Astrocyte (in vitro differentiated cells and primary cell): ENCODE results near the gene MED22. TPM values are rescaled to one million over a fixed set of nuclear protein-coding genes. Genes with fewer than 3 reads are reported as not detected.

Experiments
- DNase-seq: peaks from one replicate; pipeline ENCODE4 v3.0.0-alpha.2; 2010; ENCODE audit warnings: low read depth
- FAIRE-seq: peaks from 2 replicates; lab custom pipeline; 2011; peaks lifted over from hg19 to GRCh38; lab: Jason Lieb, UNC
- H2AFZ ChIP-seq: 2 replicates; pipeline ENCODE4 v1.6.0; 2012; ENCODE audit warnings: low read depth, low read length, inconsistent platforms
- H3K27ac ChIP-seq: 2 replicates; pipeline ENCODE4 v1.5.1; 2011; ENCODE audit warnings: low read depth, low read length, inconsistent platforms
- H3K27me3 ChIP-seq: 2 replicates; pipeline ENCODE4 v1.6.0; 2011; ENCODE audit warnings: low read length, inconsistent platforms; ENCODE audit not compliant: insufficient read depth
- H3K36me3 ChIP-seq: 2 replicates; pipeline ENCODE4 v1.5.1; 2011; ENCODE audit warnings: low read length, inconsistent platforms; ENCODE audit not compliant: insufficient read depth
- H3K4me1 ChIP-seq: 2 replicates; pipeline ENCODE4 v1.5.1; 2011; ENCODE audit warnings: low read length, inconsistent platforms; ENCODE audit not compliant: insufficient read depth
- H3K4me2 ChIP-seq: 2 replicates; pipeline ENCODE4 v1.6.0; 2012; ENCODE audit warnings: low read length, inconsistent platforms
- H3K4me3 ChIP-seq: 2 replicates; pipeline ENCODE4 v1.5.1; 2011; ENCODE audit warnings: low read depth, mild to moderate bottlenecking, low read length, inconsistent platforms; ENCODE audit not compliant: insufficient read depth
- H3K79me2 ChIP-seq: 2 replicates; pipeline ENCODE4 v1.6.0; 2012; ENCODE audit warnings: mild to moderate bottlenecking, low read length, inconsistent platforms; ENCODE audit not compliant: insufficient read depth
- H3K9ac ChIP-seq: 2 replicates; pipeline ENCODE4 v1.6.0; 2012; ENCODE audit warnings: mild to moderate bottlenecking, low read length, inconsistent platforms
- H3K9me3 ChIP-seq: 2 replicates; pipeline ENCODE4 v1.5.1; 2012; ENCODE audit warnings: low read depth, mild to moderate bottlenecking, low read length, inconsistent platforms; ENCODE audit not compliant: insufficient read depth
- H4K20me1 ChIP-seq: 2 replicates; pipeline ENCODE4 v1.6.0; 2012; ENCODE audit warnings: low read length, inconsistent platforms; ENCODE audit not compliant: insufficient read depth
- H3K27ac Mint-ChIP-seq: one replicate; pipeline ENCODE4 v1.8.0; 2021; ENCODE audit warnings: mild to moderate bottlenecking, mixed read lengths; ENCODE audit not compliant: unreplicated experiment
- H3K27me3 Mint-ChIP-seq: one replicate; pipeline ENCODE4 v1.8.0; 2021; ENCODE audit warnings: low read depth, mixed read lengths; ENCODE audit not compliant: unreplicated experiment
- H3K36me3 Mint-ChIP-seq: one replicate; pipeline ENCODE4 v1.8.0; 2021; ENCODE audit warnings: low read depth, mixed read lengths; ENCODE audit not compliant: unreplicated experiment
- H3K4me1 Mint-ChIP-seq: one replicate; pipeline ENCODE4 v1.8.0; 2021; ENCODE audit warnings: low read depth, mixed read lengths; ENCODE audit not compliant: unreplicated experiment
- H3K4me3 Mint-ChIP-seq: one replicate; pipeline ENCODE4 v1.8.0; 2021; ENCODE audit warnings: mild to moderate bottlenecking, moderate library complexity, mixed read lengths; ENCODE audit not compliant: unreplicated experiment
- H3K9me3 Mint-ChIP-seq: one replicate; pipeline ENCODE4 v1.8.0; 2021; ENCODE audit warnings: mild to moderate bottlenecking, mixed read lengths; ENCODE audit not compliant: unreplicated experiment
- EZH2 ChIP-seq: IDR thresholded peaks from 2 replicates; pipeline ENCODE4 v1.6.1; 2012; ENCODE audit warnings: mild to moderate bottlenecking, low read length, inconsistent platforms; ENCODE audit not compliant: insufficient read depth
- total RNA-seq: library from RNA; stranded (reverse); gene quantifications from 2 replicates; pipeline ENCODE4 v1.2.1, GENCODE V29; 2021
- TF ChIP-seq, protein P1 (sequence below): IDR thresholded peaks from 2 replicates; pipeline ENCODE4 v1.5.1; 2011; ENCODE audit warnings: low read depth, mild to moderate bottlenecking, inconsistent platforms, low read length, moderate library complexity; ENCODE audit not compliant: insufficient read depth

The MED22 gene
- total RNA-seq, 1 donor from 2014 or later: 28.8 TPM

DNA sequence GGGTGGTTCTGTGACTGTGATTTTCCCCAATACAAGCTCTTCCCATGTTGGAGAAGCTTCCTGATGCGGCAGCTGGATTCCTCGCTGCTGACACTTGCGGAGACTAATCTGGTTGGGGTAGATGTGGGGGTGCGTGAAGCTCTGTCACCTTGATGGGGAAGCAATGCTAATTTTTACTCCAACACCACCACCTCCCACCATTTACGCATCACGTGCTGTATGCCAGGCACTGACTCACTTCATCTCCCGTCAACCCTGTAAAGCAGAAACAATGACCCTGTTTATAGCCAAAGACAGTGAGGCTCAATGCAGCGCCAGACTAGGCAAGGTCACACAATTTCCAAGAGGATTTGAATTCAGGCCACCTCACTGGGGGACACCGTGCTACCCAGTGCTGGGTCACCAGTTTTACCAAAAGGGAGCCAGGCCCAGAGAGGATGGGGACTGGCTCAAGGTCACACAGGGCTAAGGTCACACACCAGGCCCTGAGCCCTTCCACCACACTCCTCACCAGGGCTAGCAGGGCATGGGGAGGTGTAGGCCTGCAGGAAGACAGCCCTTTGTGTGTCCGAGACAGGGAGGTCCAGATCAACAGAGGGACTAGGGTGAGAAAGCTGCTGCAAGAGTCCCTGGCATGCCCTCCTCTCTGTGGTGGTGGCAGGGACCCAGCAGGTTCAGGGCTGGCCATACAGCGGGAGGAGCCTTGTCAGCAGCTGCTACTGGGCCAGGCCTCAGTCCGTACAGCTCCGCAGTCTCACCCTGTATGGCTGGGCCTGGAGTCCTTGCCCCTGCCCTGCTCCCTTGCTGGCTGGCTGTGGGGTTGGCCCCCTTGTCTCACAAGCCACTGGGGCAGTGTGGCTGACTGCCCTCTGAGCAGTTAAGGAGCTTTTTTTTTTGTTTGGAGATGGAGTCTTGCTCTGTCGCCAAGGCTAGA lies 31.5 kb upstream of the MED22 start:
- Histone ChIP-seq H3K9me3 (peaks cover 5% of the 10 kb centered on the region), H3K79me2 (peaks cover 15% of the 10 kb centered on the region), H4K20me1 (peaks cover 9% of the 10 kb centered on the region), H3K4me3 (no peak overlapping the region), H3K4me2 (no peak overlapping the region), H3K4me1 (peaks cover 4% of the 10 kb centered on the region), H3K9ac (no peak overlapping the region), H3K27me3 (no peaks in the 10 kb centered on the region), H3K36me3 (no peaks in the 10 kb centered on the region), H2AFZ (peak overlapping the region; percentile 33), H3K27ac (no peak overlapping the region)
- Mint-ChIP-seq H3K4me3 (no peak overlapping the region), H3K27me3 (no peaks in the 10 kb centered on the region), H3K9me3 (peaks cover 1% of the 10 kb centered on the region), H3K36me3 (no peaks in the 10 kb centered on the region), H3K4me1 (peaks cover 1% of the 10 kb centered on the region), H3K27ac (no peak overlapping the region)
- TF ChIP-seq, protein P1, sequence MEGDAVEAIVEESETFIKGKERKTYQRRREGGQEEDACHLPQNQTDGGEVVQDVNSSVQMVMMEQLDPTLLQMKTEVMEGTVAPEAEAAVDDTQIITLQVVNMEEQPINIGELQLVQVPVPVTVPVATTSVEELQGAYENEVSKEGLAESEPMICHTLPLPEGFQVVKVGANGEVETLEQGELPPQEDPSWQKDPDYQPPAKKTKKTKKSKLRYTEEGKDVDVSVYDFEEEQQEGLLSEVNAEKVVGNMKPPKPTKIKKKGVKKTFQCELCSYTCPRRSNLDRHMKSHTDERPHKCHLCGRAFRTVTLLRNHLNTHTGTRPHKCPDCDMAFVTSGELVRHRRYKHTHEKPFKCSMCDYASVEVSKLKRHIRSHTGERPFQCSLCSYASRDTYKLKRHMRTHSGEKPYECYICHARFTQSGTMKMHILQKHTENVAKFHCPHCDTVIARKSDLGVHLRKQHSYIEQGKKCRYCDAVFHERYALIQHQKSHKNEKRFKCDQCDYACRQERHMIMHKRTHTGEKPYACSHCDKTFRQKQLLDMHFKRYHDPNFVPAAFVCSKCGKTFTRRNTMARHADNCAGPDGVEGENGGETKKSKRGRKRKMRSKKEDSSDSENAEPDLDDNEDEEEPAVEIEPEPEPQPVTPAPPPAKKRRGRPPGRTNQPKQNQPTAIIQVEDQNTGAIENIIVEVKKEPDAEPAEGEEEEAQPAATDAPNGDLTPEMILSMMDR: no peak
- TF ChIP-seq EZH2: no peak
- DNase-seq (no peak), FAIRE-seq (no peak)

DNA sequence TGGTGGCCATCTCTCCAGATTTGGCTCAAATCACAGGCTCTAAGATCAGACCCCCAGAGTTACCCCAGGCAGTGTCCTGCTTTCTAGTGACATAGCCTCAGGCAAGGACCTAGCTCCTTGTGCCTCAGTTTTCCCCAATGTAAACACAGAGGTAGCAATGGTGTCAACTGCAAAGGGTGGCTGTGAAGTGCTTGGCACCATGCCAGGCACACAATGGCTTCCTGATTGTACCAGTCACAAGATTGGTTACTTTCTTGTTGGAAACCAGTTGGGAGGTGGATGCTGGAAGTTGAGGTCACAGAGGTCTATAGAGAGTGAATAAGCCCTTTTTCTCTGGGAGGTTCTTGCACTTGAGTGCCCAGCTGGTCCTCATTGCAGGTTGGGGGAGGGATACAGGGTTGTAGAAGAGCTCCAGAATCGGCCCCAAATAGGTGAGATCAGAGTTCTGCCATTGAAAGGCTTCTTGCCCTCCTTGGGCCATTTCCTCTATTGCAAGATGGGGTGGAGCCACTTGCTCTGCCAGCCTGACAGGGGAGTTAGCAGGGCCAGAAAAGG lies 30.6 kb upstream of the MED22 start:
- H3K9ac ChIP-seq: no peak overlapping the region
- Mint-ChIP-seq H3K4me1 (peaks cover 5% of the 10 kb centered on the region), H3K27ac (no peak overlapping the region), H3K27me3 (no peaks in the 10 kb centered on the region), H3K36me3 (no peaks in the 10 kb centered on the region), H3K9me3 (peaks cover 1% of the 10 kb centered on the region), H3K4me3 (peak overlapping the region; percentile 37)
- no peaks in the 10 kb centered on the region for H3K36me3 ChIP-seq
- no peak overlapping the region for H3K4me3 ChIP-seq
- H3K79me2 ChIP-seq: peaks cover 24% of the 10 kb centered on the region
- no peak overlapping the region for H3K4me2 ChIP-seq
- H2AFZ ChIP-seq: no peak overlapping the region
- TF ChIP-seq, protein P1: no peak
- no peak for TF ChIP-seq EZH2
- H3K9me3 ChIP-seq: peaks cover 5% of the 10 kb centered on the region
- peaks cover 10% of the 10 kb centered on the region for H3K4me1 ChIP-seq
- no peak overlapping the region for H3K27ac ChIP-seq
- peaks cover 19% of the 10 kb centered on the region for H4K20me1 ChIP-seq
- DNase-seq: no peak
- H3K27me3 ChIP-seq: no peaks in the 10 kb centered on the region
- FAIRE-seq: no peak
